ENCODE data around the gene SERGEF. TPM values are rescaled to one million over a fixed set of nuclear protein-coding genes. Genes with fewer than 3 reads are reported as not detected.

Gene SERGEF
- polyA plus RNA-seq, 10 donors: 9.2 to 15.2 (median 10.9) TPM

DNA sequence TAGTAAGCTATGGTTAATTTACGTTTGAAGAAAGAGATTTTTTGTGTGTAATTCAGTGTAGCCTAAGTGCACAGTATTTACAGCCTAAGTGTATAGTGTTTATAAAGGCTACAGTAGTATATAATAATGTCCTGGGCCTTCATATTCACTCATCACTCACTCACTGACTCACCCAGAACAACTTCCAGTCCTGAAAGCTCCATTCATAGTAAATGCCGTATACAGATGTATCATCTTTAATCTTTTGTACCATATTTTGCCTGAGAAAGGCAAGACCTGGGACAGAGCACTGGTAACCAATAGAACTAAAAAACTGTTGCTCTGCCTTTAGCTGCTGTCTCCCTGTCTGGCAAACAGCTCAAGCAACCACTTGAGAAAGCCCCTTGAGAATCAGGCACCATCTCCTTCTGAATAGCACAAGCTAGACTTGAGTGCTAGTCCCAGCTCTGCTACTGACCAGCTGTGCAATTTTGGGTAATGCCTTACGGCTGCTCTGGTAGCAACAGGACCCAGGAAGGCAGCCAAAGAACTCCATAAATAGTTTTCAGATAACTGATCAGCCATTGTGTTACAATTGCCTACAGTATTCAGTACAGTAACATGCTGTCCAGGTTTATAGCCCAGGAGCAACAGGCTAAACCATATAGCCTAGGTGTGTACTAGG is 146.9 kb downstream of the SERGEF start:
- DNase-seq: no peak

DNA sequence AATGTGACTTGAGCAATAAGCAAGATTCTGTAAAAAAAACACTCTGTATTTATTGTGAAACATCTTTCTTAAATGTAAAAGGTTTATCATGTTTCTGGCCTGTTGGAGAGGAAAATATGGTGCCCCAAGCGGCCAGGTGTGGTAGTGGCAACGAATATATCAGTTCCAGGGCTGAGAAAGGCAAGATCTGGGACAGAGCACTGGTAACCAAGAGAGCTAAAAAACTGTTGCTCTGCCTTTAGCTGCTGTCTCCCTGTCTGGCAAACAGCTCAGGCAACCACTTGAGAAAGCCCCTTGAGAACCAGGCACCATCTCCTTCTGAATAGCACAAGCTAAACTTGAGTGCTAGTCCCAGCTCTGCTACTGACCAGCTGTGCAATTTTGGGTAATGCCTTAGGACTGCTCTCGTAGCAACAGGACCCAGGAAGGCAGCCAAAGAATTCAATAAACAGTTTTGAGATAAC is 148.3 kb downstream of the SERGEF start:
- no peak for DNase-seq

DNA sequence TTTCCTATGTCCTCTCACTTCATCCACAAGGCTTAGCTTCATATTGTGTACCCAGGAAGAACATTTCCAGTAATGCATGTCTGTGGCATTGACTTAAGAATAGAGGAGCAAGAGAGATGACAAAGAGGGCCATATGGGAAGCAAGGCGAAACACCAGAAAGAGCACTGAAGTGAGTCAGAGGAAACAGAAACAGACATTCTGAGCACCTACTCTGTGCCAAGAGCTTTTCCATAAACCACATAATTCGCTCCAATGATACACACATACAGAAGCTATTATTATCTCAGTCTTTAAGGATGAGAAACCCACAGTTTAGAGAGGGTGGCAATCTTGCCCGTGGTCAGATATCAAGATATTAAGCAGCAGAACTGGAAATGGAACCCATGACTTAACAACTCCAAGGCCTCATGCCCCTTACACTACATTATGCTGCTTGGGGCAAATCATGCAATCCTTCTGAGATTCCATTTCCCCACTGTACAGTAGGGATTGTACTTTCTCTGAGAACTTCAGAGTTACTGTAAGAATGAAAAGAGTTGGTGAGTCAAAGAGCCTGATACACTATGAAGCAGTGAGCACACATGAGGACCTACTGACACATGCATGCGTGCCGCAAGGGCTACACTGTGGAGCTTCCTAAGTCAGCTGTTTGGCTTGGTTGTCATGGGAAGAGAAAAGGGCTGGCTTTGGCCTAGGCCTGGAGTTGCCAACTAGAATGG is 151.7 kb downstream of the SERGEF start:
- DNase-seq: no peak

DNA sequence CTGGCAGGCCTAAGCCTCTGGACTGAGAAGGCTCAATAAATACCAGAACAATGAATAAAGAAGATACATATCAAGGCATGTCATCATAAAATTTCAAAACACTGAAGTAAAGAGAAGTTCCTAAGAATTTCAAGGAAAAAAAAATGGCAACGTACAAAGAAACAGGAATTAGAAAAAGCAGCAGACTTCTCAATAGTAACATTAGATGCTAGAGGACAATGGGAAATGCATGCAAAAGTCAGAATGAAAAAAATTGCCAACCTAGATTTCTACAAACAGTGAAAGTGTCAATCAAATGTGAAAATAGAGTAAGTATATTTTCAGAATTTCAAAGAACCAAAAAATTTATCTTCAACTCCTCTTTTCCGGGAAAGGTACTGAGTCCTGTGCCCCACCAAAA is 153.3 kb downstream of the SERGEF start:
- DNase-seq: no peak

DNA sequence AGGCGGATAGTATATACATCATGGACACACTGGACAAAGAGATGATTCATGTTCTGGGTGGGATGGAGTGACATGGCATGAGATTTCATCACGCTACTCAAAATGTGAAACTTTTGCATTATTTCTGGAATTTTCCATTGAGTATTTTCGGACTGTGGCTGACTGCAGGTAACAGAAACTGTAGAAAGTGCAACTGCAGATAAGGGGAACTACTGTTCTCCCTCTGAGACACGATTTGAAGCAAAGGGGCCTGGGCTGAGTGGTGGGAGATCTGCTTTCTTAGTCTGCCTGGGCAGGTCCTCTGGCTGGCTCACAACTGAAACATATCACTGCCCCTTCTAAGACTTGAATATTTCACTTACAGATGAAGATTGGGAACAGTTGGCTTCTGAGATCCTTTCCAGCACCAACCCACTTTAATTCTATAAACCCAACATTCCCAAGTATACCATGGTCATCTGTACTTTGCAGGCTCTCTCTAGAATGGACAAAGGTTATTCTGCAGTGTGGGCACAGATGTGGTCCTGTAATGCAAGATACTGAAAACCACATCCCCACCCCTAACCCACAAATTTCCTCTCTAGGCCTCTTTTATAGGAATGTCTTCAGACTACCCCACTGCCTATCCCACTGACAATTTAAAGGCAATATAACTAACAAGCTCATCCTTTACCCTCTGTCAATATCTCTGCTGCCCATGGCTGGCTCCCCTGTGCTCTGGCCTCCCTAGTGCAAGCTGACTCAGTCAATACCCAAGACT is 157.1 kb downstream of the SERGEF start:
- DNase-seq: no peak

DNA sequence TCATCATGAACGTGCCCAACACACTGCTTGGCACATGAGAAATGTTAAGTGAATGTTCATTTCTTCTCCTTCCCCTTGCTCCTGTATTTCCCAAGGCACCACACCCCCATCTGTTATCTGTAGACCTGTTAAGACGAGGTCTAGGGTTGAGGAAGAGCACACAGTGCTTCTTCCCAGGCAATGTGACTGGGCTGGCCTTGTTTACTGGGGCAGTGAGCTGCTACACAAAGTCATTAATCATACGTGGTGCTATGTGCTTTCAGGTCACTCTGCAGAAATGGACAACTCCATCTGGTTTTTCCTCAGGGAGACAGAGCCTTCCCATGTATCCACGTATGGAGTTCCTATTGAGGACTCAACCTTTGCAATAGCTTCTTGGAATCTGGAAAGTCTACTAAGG is 159.6 kb downstream of the SERGEF start:
- no peak for DNase-seq

DNA sequence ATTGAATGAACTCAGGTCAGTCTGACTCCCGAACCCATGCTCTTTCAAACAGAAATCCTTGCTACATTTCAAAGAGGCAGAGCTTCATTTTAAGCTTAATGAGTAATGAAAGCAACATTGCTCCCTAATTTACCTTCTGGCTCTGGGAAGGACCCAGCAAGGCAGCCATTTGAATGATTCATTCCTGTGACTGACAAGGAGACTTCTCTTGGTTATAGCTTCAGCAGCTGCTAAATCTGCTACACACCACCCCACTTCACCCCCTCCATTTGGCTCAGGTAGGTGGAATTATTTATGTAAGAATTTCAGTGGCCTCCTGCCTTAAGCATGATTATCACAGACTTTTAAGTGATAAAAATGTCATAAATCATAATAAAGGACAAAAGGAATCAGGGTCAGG is 160.6 kb downstream of the SERGEF start:
- DNase-seq: no peak

DNA sequence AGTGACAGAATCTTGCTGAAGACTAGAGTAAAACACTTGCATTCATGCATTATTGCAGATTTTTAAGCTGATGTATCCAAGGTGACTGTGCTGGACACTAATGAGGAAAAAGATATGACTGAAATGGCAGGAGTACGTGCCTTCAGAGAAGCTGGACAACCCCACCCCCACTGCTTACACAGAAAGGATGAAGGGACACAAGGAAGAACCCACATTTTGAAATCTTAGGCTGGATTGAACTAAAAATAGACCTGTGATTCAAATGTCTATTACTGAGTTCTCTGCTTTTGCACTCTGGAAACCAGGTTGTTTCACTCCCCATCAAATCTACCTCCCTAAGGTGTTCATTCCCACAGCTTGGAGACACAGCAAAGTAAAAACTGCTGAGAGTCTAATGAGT is 161.2 kb downstream of the SERGEF start:
- DNase-seq: no peak

DNA sequence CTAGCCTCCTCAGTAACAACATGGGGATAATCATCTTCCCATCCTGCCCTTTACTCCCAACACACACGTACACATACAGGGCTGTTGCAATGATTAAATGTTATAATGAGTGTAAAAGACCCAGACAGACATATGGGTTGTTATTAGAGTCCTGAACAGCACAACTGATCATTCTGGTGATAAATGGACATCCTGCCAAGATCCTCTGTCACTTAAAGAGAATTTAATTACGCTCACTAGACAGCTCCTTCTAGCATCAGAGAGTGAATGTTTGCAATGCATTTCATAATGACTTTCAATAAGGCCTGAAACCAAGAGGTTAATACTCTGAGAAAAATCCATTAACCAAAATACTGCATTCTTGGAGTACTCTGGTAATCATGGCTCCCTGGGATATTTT is 162.5 kb downstream of the SERGEF start:
- no peak for DNase-seq

DNA sequence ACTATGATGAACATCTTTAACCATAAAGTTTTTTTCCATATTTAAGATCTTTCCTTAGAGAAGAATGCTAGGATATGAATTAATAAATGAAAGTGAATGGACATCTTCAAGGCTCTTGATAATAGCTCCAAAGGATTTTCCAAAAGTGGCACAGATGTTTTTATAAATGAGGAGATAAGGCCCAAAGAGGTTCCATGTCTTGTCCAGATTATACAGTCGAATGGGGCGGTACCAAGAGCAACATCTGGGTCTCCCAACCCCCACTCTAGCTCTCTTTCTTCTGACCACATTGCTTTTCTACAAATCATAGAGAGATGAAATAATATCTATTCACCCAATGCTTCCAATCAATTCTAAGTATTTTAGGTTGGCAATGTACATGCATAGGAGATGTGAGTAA is 164.1 kb downstream of the SERGEF start:
- DNase-seq: no peak

DNA sequence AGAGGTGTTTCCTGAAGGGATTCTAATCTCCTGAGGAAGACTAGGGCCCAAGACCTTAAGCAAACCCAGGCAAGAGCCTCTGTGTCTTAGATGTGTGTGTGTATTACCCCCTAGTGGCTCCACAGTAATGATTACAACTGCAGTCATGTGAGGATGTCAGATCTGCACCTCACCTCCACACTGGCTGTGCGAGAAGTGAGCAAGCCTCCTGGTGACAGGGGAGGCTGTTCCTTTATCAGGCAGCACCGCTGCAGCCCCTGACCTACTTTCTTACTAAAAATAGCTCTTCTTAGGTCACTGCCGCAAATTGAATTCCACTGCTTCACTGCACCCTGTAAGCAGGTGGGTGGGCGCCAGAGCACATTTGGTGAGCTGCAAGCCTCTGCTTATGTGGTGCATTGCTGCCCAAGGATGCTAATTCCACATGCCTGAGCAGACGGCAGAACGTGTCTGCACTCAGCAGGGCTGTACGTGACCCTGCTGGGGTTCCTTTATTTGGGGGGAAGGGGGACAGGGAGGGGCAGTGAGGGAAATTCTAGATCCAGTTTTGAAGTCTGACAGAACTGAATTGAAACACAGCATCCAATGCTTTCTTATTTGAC is 165.9 kb downstream of the SERGEF start:
- DNase-seq: peak in 1 of 3 donors; percentile 14

DNA sequence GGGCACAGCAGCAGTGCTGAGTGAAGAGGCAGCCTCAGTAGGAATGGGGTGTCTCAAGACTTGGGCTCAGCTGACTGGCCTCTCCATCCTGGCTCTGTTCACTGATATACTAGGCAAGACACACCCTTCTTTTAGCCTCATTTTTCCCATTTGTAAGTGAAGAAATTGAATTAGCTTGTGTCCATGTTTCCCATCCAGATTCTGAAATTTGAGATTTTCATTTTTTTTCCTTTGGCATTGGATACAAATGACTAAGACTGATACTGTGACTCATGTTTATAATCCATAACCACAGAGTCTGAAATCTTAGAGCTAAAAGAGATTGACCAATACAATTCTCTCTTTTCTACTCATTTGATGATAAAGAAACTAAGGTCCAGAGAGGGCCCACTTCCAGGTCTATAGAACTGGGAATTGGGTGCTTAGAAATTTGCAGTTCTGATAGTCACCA is 167.4 kb downstream of the SERGEF start:
- DNase-seq: peak in 2 of 3 donors; percentile 26 to 52

DNA sequence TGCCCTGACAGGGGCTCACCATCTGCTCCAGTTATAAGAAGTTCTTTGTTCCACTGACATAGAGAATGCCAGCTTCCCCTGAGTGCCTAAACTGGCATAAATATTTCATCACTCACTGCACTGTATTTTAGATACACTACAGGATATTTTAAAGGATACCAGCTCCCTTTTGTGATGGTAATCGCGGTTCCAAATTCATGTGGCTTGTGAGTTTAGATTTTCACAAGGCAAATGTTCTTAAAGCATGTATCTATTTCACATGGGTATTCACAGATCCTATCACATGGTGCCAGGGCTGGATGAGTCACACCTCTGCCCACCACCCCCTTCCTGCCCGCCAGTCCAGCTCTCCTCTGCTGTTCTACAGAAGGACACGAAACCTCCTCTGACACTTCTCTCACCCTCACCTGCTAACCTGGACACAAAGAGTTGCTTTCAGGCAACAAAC is 172.7 kb downstream of the SERGEF start:
- DNase-seq: no peak

DNA sequence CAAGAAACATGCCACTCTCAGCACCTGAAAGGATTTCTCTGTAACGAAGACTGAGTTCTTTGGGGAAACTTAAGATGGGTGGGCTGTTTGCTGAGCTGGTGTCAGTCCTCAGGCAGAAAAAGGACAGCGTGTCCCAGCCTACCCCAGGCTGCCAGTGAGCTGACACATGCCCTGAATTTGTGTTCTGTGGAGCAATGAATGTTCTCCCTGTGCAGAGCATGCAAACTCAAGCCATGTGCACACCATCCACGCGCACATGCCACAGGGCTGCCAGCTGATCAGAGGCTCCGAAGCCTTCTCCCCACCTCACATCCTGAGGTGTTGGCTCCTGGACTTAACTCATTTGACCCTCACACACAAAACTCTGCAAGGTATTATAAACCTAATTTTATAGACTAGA is 173.4 kb downstream of the SERGEF start:
- DNase-seq: no peak

DNA sequence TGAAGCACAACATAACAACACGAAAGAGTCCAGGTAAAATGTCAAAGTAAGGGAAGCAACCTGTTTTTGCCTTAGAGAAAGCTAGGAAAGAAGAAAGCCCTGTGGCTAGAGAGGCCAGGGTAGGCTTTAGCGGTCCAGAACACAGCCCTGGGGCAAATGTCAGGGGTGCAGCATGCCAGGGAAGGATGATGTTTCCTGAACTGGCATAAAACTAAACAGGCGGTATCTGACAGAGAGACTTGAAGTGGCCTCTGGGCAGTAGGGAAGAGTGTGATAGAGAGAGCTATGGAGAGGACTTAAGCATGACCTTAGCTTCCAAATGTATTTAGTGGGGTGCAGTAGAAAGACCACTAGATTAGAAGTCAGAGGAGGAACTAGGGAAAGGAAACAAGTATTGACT is 174.7 kb downstream of the SERGEF start:
- no peak for DNase-seq

DNA sequence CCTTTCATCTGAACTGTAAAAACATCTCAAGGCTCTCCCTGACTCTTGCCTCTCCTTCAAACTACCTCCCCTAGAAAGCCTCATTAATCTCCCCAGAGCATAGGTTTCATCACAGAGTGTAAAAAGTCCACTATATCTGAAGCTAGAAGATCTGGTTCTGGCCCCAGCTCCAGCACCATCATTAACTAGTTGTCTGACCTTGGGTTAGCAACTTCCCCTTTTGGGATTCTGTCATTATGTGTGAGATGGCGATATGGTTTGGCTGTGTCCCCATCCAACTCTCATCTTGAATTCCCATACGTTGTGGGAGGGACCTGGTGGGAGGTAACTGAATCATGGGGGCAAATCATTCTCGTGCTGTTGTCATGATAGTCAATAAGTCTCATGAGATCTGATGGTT is 181.0 kb downstream of the SERGEF start:
- DNase-seq: no peak

DNA sequence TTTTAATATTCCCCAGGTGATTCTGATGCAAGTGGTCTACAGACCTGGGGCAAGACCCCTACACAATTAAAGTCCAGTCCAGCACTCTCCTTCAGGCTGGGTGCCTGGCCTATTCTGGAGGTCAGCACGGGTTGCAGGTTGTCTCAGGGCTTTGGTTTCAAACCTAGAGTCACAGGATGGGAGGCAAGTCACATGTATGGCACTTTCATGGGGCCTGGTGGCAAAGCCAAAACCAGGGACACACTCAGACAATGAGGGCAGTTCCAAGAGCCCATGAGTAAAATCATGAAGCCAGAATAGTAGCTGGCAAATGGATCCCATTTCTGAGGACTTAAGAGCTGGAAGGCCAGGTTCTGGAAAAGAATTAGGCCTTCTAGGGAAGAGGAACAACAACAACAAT is 181.6 kb downstream of the SERGEF start:
- no peak for DNase-seq

DNA sequence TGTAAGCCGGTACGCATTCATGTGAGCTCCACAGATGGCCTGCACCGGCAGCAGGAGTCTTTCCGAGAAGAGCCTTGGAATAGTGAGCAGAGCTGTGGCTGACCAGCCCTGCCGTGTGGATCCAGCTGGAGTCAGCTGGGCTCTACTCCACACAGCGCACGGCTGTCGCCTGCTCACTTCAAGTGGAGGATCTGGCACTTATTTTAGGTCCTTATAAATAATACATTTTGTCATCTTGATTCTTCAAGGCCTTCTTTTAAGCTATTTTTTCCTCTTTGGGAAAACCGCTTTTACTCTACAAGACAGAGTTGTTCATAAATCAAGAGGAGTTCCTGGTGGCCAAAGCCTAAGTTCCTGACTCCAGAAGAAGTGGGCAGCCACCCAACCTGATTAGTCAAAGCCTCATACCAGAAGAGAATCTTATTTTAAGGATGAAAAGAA is 184.5 kb downstream of the SERGEF start:
- DNase-seq: peak; percentile 63 to 90 (median 84)

DNA sequence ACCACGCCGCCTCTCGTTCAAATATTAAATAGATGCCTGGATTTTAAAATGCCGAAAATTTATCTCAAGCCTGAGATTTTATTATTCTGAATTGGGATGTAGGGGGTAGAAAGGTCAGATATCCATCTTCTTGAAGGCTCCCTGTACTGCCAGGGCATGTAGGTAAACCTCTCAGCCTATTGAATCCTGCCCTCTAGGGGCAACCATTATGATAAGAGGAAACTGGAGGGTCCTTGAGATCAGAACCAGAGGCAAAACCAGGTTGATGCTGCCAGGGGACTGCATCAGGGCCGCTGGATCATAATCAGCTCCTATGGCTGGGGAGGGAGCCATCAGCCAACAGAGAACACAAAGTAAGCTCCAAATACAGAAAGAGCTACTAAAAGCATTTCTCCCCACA is 185.8 kb downstream of the SERGEF start:
- no peak for DNase-seq

DNA sequence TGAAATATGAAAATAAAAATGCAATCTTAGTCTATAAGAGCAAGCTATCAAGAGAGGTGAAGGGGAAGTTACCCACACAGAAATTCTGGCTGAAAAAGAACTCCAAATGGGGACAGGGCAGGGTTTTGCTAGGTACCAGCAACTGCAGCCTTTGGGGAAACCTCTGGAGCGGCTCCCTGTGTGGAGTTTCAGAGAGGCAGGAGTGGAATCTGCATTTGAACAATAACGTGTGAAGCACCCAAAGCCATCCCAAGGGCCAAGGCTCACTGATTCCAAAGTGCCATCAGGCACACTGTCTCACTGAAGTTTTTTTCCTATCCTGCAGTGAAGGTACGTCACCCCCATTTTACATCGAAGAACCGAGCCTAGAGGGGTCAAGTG is 190.5 kb downstream of the SERGEF start:
- DNase-seq: no peak

DNA sequence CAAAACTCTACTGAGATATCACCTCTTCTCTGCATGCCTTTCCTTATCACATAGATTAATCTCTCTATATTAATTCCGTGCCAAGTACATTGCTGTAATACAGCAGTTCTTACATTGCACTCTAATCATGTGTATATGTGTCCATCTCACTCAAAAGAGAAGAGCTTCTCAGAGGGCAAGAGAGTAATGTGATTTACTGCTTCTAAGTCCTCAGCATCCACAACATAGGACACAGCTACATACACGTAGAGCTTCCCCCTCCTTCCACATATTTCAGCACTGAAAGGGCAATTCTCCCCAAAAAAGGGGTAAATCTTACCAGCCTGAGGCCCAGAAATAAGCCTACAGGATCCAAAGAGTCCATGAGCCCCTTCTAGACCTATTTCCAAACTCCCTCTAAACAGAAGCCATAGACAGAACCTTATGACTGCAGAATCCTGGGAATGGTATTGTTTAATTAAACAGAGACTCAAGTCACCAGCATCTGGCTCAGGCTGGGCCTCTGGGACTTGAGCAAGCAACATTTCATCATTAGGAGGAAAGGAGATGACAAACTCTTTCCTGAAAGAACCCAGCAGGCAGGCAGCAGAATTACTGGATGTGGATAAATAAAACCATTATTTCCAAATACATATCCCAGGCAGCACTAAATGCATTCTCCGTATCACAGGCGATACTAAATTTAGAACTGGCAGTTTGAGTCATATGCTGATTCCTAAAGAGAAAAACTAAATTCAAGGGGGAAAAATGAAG is 191.0 kb downstream of the SERGEF start:
- DNase-seq: peak; percentile 34 to 62 (median 45)

Data from muscle of back (tissue), 11 donors.